Dermis blood vessel endothelial cell (primary cell): ENCODE measurements around the gene SBF2. TPM values are rescaled to one million over a fixed set of nuclear protein-coding genes. Genes with fewer than 3 reads are reported as not detected.
"Not testable (repeated sequence)": the region's sequence is repeated elsewhere in the genome, so short reads cannot be mapped to it uniquely, and the experiment has no call there.

Experiments used
- DNase-seq: peaks from one replicate; pipeline ENCODE4 v3.0.0; 2010
- total RNA-seq: library from RNA; depleted of rRNA; stranded (reverse); fragments of >200 nt; gene quantifications from 2 replicates; pipeline ENCODE4 v1.2.3, GENCODE V29; 2014

The SBF2 gene
- total RNA-seq, 1 donor from 2014 or later: 49.9 TPM

GRCh38 chr11:9761441-9761945 lies 532.5 kb downstream of the SBF2 start:
- DNase-seq: no peak

GRCh38 chr11:9760193-9760575 lies 533.8 kb downstream of the SBF2 start:
- peak; percentile 52 for DNase-seq

- DNase-seq: peak; percentile 97
These were observed 534.4 kb downstream of the SBF2 start for GRCh38 chr11:9759519-9760192.

- peak; percentile 92 for DNase-seq
These were observed 535.1 kb downstream of the SBF2 start for GRCh38 chr11:9758637-9759518.

- DNase-seq: peak; percentile 86
These were observed 536.0 kb downstream of the SBF2 start for GRCh38 chr11:9757809-9758636.

GRCh38 chr11:9756878-9757277 lies 537.1 kb downstream of the SBF2 start:
- DNase-seq: no peak

GRCh38 chr11:9756461-9756860 lies 537.6 kb downstream of the SBF2 start:
- no peak for DNase-seq

GRCh38 chr11:9755561-9756185 lies 538.3 kb downstream of the SBF2 start:
- DNase-seq: peak; percentile 76

GRCh38 chr11:9754010-9754471 lies 540.0 kb downstream of the SBF2 start:
- peak; percentile 24 for DNase-seq

GRCh38 chr11:9753021-9753420 lies 541.0 kb downstream of the SBF2 start:
- peak; percentile 38 for DNase-seq

- DNase-seq: no peak
These were observed 541.9 kb downstream of the SBF2 start for GRCh38 chr11:9752091-9752490.

- peak; percentile 64 for DNase-seq
These were observed 543.5 kb downstream of the SBF2 start for GRCh38 chr11:9750551-9750950.

GRCh38 chr11:9748361-9748970 lies 545.6 kb downstream of the SBF2 start:
- DNase-seq: peak; percentile 88

GRCh38 chr11:9747828-9748227 lies 546.2 kb downstream of the SBF2 start:
- no peak for DNase-seq

GRCh38 chr11:9747229-9747628 lies 546.8 kb downstream of the SBF2 start:
- DNase-seq: no peak

GRCh38 chr11:9745411-9746211 lies 548.4 kb downstream of the SBF2 start:
- DNase-seq: no peak

GRCh38 chr11:9743512-9743911 lies 550.5 kb downstream of the SBF2 start:
- not testable (repeated sequence) for DNase-seq

GRCh38 chr11:9741260-9741659 lies 552.8 kb downstream of the SBF2 start:
- DNase-seq: no peak

- no peak for DNase-seq
These were observed 553.7 kb downstream of the SBF2 start for GRCh38 chr11:9740202-9740883.
